ENCODE measurements around the gene FLAD1.

FLAD1 gene

DNA sequence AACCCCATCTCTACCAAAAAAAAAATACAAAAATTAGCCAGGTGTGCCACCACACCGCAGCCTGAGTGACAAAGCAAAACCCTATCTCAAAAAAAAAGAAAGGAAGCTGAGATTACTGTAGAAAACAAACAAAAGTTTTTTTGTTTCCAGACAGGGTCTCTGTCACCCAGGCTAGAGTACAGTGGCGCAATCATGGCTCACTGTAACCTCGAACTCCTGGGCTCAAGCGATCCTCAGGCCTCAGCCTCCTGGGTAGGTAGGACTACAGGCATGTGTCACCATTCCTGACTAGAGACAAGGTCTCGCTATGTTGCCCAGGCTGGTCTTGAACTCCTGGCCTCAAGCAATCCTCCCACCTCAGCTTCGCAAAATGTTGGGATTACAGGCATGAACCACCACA, 18.8 kb upstream of the FLAD1 start:
- H3K9me3 ChIP-seq (ENCODE audit: control insufficient read depth, insufficient read depth, low read depth, low read length), result no peaks in the 10 kb centered on the region
- H3K4me1 ChIP-seq (ENCODE audit: control insufficient read depth, insufficient read depth, low read length), result peaks cover 8% of the 10 kb centered on the region
- H3K4me3 ChIP-seq (ENCODE audit: low read depth, low read length), result no peak overlapping the region
- peaks cover 0 to 70% of the 10 kb centered on the region in 2 experiments; a peak in 2 of 3 replicates for H3K36me3 ChIP-seq (ENCODE audit: control insufficient read depth in 2 of 2, insufficient read depth in 1 of 2, low read length in 2 of 2)
- ChIA-PET POLR2A (interaction anchor here (1.7 to 3.2 kb wide), 3 partner anchors 8 to 19 kb away, joined by 3 to 13 read pairs (median 6); partner anchors contain the start of genes CKS1B and FLAD1), CTCF (interaction anchor here (0.6 to 1.4 kb wide), 4 partner anchors 8 to 200 kb away, joined by 3 to 5 read pairs (median 4); partner anchors contain the start of gene PBXIP1)
- TF ChIP-seq ZNF621 (tag by site-specific recombination; IDR thresholded peaks at IDR 0.05) (no peak), ZNF549 (tag by site-specific recombination; IDR thresholded peaks at IDR 0.05) (no peak), ZNF140 (tag by site-specific recombination; IDR thresholded peaks at IDR 0.05) (no peak), WT1 (tag by site-specific recombination; IDR thresholded peaks at IDR 0.05) (no peak), SALL2 (tag by site-specific recombination; IDR thresholded peaks at IDR 0.05; ENCODE audit: borderline replicate concordance) (no peak), TCF7L2 (IDR thresholded peaks at IDR 0.05; ENCODE audit: borderline replicate concordance, low read depth, low read length) (no peak), ZNF600 (tag by site-specific recombination; IDR thresholded peaks at IDR 0.05) (no peak), ZNF133 (tag by site-specific recombination; IDR thresholded peaks at IDR 0.05) (no peak), ZNF510 (tag by site-specific recombination; IDR thresholded peaks at IDR 0.05; ENCODE audit: insufficient replicate concordance) (no peak), ZNF184 (tag by site-specific recombination; IDR thresholded peaks at IDR 0.05) (no peak)
- TF ChIP-seq, protein P1, sequence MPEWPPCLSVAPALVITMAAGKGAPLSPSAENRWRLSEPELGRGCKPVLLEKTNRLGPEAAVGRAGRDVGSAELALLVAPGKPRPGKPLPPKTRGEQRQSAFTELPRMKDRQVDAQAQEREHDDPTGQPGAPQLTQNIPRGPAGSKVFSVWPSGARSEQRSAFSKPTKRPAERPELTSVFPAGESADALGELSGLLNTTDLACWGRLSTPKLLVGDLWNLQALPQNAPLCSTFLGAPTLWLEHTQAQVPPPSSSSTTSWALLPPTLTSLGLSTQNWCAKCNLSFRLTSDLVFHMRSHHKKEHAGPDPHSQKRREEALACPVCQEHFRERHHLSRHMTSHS (tag by site-specific recombination; IDR thresholded peaks at IDR 0.05), result no peak
- TF ChIP-seq, protein P2, sequence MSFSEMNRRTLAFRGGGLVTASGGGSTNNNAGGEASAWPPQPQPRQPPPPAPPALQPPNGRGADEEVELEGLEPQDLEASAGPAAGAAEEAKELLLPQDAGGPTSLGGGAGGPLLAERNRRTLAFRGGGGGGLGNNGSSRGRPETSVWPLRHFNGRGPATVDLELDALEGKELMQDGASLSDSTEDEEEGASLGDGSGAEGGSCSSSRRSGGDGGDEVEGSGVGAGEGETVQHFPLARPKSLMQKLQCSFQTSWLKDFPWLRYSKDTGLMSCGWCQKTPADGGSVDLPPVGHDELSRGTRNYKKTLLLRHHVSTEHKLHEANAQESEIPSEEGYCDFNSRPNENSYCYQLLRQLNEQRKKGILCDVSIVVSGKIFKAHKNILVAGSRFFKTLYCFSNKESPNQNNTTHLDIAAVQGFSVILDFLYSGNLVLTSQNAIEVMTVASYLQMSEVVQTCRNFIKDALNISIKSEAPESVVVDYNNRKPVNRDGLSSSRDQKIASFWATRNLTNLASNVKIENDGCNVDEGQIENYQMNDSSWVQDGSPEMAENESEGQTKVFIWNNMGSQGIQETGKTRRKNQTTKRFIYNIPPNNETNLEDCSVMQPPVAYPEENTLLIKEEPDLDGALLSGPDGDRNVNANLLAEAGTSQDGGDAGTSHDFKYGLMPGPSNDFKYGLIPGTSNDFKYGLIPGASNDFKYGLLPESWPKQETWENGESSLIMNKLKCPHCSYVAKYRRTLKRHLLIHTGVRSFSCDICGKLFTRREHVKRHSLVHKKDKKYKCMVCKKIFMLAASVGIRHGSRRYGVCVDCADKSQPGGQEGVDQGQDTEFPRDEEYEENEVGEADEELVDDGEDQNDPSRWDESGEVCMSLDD (tag by site-specific recombination; IDR thresholded peaks at IDR 0.05), result no peak
- H3K27ac ChIP-seq (ENCODE audit: extremely low read depth, low read depth, low read length), result no peak overlapping the region

DNA sequence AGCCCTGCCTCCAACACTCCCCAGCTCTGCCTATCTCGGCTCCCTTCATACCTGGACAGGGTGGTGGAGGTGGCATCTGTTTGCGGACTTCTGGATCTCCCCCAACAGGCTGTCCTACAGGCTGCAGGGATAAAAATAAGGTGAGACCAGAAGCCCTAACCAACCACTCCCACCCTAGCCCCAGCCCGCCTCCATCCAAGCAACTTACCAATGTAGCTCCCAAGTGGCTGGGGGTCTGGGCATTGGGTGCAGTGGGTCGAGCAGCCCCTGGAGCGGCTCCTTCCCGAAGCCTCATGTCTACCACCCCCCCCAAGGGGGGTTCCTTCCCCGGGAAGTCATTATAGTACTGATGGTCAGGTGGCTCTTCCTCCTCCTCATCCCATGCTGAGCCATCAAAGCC, 17.0 kb upstream of the FLAD1 start:
- ChIA-PET POLR2A (interaction anchor here (1.2 to 3.2 kb wide), 4 partner anchors 8 to 28 kb away, joined by 3 to 13 read pairs (median 6); partner anchors contain the start of genes CKS1B, FLAD1, LENEP and PBXIP1), CTCF (interaction anchor here (0.6 to 1.6 kb wide), 4 partner anchors 22 to 96 kb away, joined by 3 to 6 read pairs (median 4); no protein-coding TSS in a partner anchor)
- no peaks in the 10 kb centered on the region for H3K9me3 ChIP-seq (ENCODE audit: control insufficient read depth, insufficient read depth, low read depth, low read length)
- peaks cover 0 to 67% of the 10 kb centered on the region in 2 experiments; a peak in 1 of 3 replicates for H3K36me3 ChIP-seq (ENCODE audit: control insufficient read depth in 2 of 2, insufficient read depth in 1 of 2, low read length in 2 of 2)
- TF ChIP-seq, protein P3, sequence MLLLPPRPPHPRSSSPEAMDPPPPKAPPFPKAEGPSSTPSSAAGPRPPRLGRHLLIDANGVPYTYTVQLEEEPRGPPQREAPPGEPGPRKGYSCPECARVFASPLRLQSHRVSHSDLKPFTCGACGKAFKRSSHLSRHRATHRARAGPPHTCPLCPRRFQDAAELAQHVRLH (tag by site-specific recombination; IDR thresholded peaks at IDR 0.05), result no peak
- TF ChIP-seq ZFHX2 (tag by site-specific recombination; conservative IDR thresholded peaks at IDR 0.05) (no peak), ZNF292 (tag by site-specific recombination; IDR thresholded peaks at IDR 0.05; ENCODE audit: borderline replicate concordance, low read depth) (no peak), ZNF184 (tag by site-specific recombination; IDR thresholded peaks at IDR 0.05) (no peak), ZNF311 (tag by site-specific recombination; IDR thresholded peaks at IDR 0.05; ENCODE audit: borderline replicate concordance) (no peak), ZNF214 (tag by site-specific recombination; IDR thresholded peaks at IDR 0.05; ENCODE audit: borderline replicate concordance) (no peak), RBAK (tag by site-specific recombination; IDR thresholded peaks at IDR 0.05) (no peak), ZNF645 (tag by site-specific recombination; IDR thresholded peaks at IDR 0.05) (no peak), AEBP2 (tag by site-specific recombination; IDR thresholded peaks at IDR 0.05; ENCODE audit: borderline replicate concordance) (no peak), SP7 (tag by site-specific recombination; IDR thresholded peaks at IDR 0.05) (no peak), ZNF426 (tag by site-specific recombination; IDR thresholded peaks at IDR 0.05) (no peak), ZNF138 (tag by site-specific recombination; IDR thresholded peaks at IDR 0.05; ENCODE audit: borderline replicate concordance) (no peak), TCF7L2 (IDR thresholded peaks at IDR 0.05; ENCODE audit: borderline replicate concordance, low read depth, low read length) (no peak), ZNF843 (tag by site-specific recombination; IDR thresholded peaks at IDR 0.05) (no peak), SCRT1 (tag by site-specific recombination; IDR thresholded peaks at IDR 0.05; ENCODE audit: borderline replicate concordance) (no peak), SALL2 (tag by site-specific recombination; IDR thresholded peaks at IDR 0.05; ENCODE audit: borderline replicate concordance) (no peak), SP3 (tag by site-specific recombination; IDR thresholded peaks at IDR 0.05) (no peak), ZNF169 (tag by site-specific recombination; IDR thresholded peaks at IDR 0.05) (no peak)
- H3K27ac ChIP-seq (ENCODE audit: extremely low read depth, low read depth, low read length), result no peak overlapping the region
- H3K4me3 ChIP-seq (ENCODE audit: low read depth, low read length), result no peak overlapping the region
- H3K4me1 ChIP-seq (ENCODE audit: control insufficient read depth, insufficient read depth, low read length), result peaks cover 8% of the 10 kb centered on the region

Data from HEK293 (cell line).